ENCODE results near the gene TNP2. TPM values are rescaled to one million over a fixed set of nuclear protein-coding genes. Genes with fewer than 3 reads are reported as not detected.

Gene TNP2
- total and polyA plus RNA-seq, 9 of the 15 experiments (the other 6 are each of a cell fraction or from before 2014, with no cell fraction given) = not detected

- TF ChIP-seq VEZF1 (CRISPR knock-in tag; IDR thresholded peaks at IDR 0.05) = peak; percentile 97
- no peak for TF ChIP-seq HDAC6 (IDR thresholded peaks at IDR 0.05; ENCODE audit: low read depth, low read length)
- peak; percentile 89 for TF ChIP-seq KLF16 (IDR thresholded peaks at IDR 0.05)
- no peak for TF ChIP-seq MIER1 (IDR thresholded peaks at IDR 0.05; ENCODE audit: low read depth)
- peak; percentile 41 to 78; a peak in 3 of 4 replicates for TF ChIP-seq MAZ (CRISPR knock-in tag; conservative IDR thresholded peaks at IDR 0.05 in 1 of 2, IDR thresholded peaks at IDR 0.05 in 1 of 2)
- 0 out of 2 replicates have a peak, but pooled peaks have one; percentile 46 for TF ChIP-seq CREM (IDR thresholded peaks at IDR 0.05; ENCODE audit: low read depth)
- TF ChIP-seq CBX2 (IDR thresholded peaks at IDR 0.05; ENCODE audit: insufficient read depth, low read length, poor library complexity, severe bottlenecking) = no peak
- TF ChIP-seq EWSR1 (IDR thresholded peaks at IDR 0.05; ENCODE audit: borderline replicate concordance, low read depth, partially characterized antibody) = no peak
- TF ChIP-seq MEIS2 (IDR thresholded peaks at IDR 0.05; ENCODE audit: partially characterized antibody) = peak; percentile 55
- TF ChIP-seq, protein P1, sequence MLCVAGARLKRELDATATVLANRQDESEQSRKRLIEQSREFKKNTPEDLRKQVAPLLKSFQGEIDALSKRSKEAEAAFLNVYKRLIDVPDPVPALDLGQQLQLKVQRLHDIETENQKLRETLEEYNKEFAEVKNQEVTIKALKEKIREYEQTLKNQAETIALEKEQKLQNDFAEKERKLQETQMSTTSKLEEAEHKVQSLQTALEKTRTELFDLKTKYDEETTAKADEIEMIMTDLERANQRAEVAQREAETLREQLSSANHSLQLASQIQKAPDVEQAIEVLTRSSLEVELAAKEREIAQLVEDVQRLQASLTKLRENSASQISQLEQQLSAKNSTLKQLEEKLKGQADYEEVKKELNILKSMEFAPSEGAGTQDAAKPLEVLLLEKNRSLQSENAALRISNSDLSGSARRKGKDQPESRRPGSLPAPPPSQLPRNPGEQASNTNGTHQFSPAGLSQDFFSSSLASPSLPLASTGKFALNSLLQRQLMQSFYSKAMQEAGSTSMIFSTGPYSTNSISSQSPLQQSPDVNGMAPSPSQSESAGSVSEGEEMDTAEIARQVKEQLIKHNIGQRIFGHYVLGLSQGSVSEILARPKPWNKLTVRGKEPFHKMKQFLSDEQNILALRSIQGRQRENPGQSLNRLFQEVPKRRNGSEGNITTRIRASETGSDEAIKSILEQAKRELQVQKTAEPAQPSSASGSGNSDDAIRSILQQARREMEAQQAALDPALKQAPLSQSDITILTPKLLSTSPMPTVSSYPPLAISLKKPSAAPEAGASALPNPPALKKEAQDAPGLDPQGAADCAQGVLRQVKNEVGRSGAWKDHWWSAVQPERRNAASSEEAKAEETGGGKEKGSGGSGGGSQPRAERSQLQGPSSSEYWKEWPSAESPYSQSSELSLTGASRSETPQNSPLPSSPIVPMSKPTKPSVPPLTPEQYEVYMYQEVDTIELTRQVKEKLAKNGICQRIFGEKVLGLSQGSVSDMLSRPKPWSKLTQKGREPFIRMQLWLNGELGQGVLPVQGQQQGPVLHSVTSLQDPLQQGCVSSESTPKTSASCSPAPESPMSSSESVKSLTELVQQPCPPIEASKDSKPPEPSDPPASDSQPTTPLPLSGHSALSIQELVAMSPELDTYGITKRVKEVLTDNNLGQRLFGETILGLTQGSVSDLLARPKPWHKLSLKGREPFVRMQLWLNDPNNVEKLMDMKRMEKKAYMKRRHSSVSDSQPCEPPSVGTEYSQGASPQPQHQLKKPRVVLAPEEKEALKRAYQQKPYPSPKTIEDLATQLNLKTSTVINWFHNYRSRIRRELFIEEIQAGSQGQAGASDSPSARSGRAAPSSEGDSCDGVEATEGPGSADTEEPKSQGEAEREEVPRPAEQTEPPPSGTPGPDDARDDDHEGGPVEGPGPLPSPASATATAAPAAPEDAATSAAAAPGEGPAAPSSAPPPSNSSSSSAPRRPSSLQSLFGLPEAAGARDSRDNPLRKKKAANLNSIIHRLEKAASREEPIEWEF (CRISPR knock-in tag; IDR thresholded peaks at IDR 0.05) = no peak
- TF ChIP-seq IRF2 (CRISPR knock-in tag; IDR thresholded peaks at IDR 0.05) = no peak
- TF ChIP-seq FOXM1 (IDR thresholded peaks at IDR 0.05; ENCODE audit: low read depth) = peak; percentile 32; the same call in 1 of the 2 replicates
- TF ChIP-seq FOXM1 (CRISPR knock-in tag; IDR thresholded peaks at IDR 0.05; ENCODE audit: low read depth) = 0 out of 2 replicates have a peak, but pooled peaks have one; percentile 47
- no peak for TF ChIP-seq ATF1 (CRISPR knock-in tag; IDR thresholded peaks at IDR 0.05)
- peak; percentile 29; the same call in 1 of the 2 replicates for TF ChIP-seq ATF1 (tag; IDR thresholded peaks at IDR 0.05)
- TF ChIP-seq ARID1B (IDR thresholded peaks at IDR 0.05) = peak; percentile 82
- TF ChIP-seq KLF6 (CRISPR knock-in tag; IDR thresholded peaks at IDR 0.05; ENCODE audit: borderline replicate concordance) = no peak
- TF ChIP-seq RBM15 (IDR thresholded peaks at IDR 0.05; ENCODE audit: insufficient read depth, low read length) = no peak
- peak in 1 of 2 experiments; percentile 70; a peak in 1 of 4 replicates for TF ChIP-seq KDM4B (IDR thresholded peaks at IDR 0.05; ENCODE audit: borderline replicate concordance in 2 of 2, low read depth in 1 of 2)
- no peak for TF ChIP-seq SIN3B (IDR thresholded peaks at IDR 0.05; ENCODE audit: low read depth)
- peak; percentile 89 for TF ChIP-seq TCF3 (CRISPR knock-in tag; IDR thresholded peaks at IDR 0.05)
Measured at GRCh38 chr16:11297492-11298142, 28.5 kb upstream of the TNP2 start (continued).

All from K562 (cell line).